Tibial nerve (tissue), 4 donors: ENCODE results near the gene SPIRE2. TPM values are rescaled to one million over a fixed set of nuclear protein-coding genes. Genes with fewer than 3 reads are reported as not detected.
"Not testable (repeated sequence)": the region's sequence is repeated elsewhere in the genome, so short reads cannot be mapped to it uniquely, and the experiment has no call there.

Experiments used
- DNase-seq, 2 donors: peaks; one replicate each; pipeline ENCODE4 v3.0.0-alpha.2; 2019; ENCODE audit warnings: low spot score in 2 of 2
- H3K27ac ChIP-seq, 4 donors: fragments of 200-600 bp; sonication (generic) in 3 of 4; one replicate each; pipeline ENCODE4 v1.5.1; 2017 to 2019; ENCODE audit warnings: mild to moderate bottlenecking in 1 of 4
- H3K27me3 ChIP-seq, 2 donors: fragments of 200-600 bp; sonication (generic) in 1 of 2; one replicate each; pipeline versions ENCODE4 v1.5.1 to v1.6.0; 2017 to 2019
- H3K36me3 ChIP-seq, 3 donors: fragments of 200-600 bp; sonication (generic); one replicate each; pipeline ENCODE4 v1.5.1; 2018 to 2019
- H3K4me1 ChIP-seq, 4 donors: fragments of 200-600 bp; sonication (generic) in 3 of 4; one replicate each; pipeline ENCODE4 v1.5.1; 2017 to 2019
- H3K4me3 ChIP-seq, 4 donors: fragments of 200-600 bp; sonication (generic) in 3 of 4; one replicate each; pipeline ENCODE4 v1.5.1; 2017 to 2019; ENCODE audit warnings: mild to moderate bottlenecking in 1 of 4, moderate library complexity in 1 of 4
- H3K9me3 ChIP-seq, 4 donors: fragments of 200-600 bp; sonication (generic) in 3 of 4; one replicate each; pipeline ENCODE4 v1.5.1; 2017 to 2019
- CTCF ChIP-seq, 5 experiments: fragments of 200-600 bp in 3 of 5; fragments of 450-650 bp in 2 of 5; sonication (generic) in 3 of 5; IDR thresholded peaks; one replicate each; pipeline ENCODE4 v1.5.1; 2016 to 2019; ENCODE audit warnings: antibody characterized with exemption in 5 of 5, mild to moderate bottlenecking in 3 of 5, moderate library complexity in 2 of 5
- EP300 ChIP-seq, 2 donors: sonication (generic); formaldehyde crosslinking; IDR thresholded peaks; one replicate each; pipeline ENCODE4 v1.6.1; 2017; ENCODE audit warnings: antibody characterized with exemption in 2 of 2, mild to moderate bottlenecking in 1 of 2
- POLR2A ChIP-seq, 2 donors: fragments of 450-650 bp; IDR thresholded peaks; one replicate each; pipeline ENCODE4 v1.6.1; 2017; ENCODE audit warnings: antibody characterized with exemption in 2 of 2, mild to moderate bottlenecking in 2 of 2, moderate library complexity in 2 of 2
- WGBS, 2 donors: methylation state at CpG; one replicate each; pipeline ENCODE4 v1.1.5; 2018; 5-methylcytosine and 5-hydroxymethylcytosine counted together
- total RNA-seq, 4 donors: library from RNA; depleted of rRNA; stranded (reverse); fragments of >200 nt; gene quantifications; one replicate each; pipeline ENCODE4 v1.1.0, GENCODE V29; 2016

Gene SPIRE2
- 1 to 10 TPM in 3 of 4 donors, not detected in 1; 1.1 to 7.2 (median 3.1) TPM for total RNA-seq

DNA sequence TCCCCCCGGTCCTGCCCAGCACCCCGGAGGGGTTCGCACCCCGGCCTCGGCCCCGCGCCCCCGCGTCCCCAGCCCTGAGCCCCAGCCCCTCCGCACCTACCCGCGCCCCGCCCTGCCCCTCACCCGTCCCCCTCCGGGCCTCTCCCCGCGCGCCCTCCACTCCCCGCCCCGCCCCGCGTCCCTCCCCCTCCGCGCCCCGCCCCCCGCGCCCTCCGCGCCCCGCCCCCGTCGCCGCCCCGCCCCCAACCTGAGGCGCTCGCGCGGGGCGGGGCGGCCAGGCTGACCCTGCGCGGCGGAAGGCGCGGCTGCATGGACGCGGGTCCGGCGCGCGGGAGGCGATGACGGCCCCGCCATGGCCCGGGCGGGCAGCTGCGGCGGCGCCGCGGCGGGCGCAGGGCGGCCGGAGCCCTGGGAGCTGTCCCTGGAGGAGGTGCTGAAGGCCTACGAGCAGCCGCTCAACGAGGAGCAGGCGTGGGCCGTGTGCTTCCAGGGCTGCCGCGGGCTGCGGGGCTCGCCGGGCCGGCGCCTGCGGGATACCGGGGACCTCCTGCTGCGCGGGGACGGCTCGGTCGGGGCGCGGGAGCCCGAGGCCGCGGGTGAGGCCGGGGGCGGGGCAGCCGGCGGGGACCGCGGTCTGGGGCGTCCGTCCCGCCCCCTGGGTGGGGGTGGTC is at the start of gene SPIRE2:
Gene SPIRE2 (plus strand): TSS at position 277 of the 671 bp plus-strand sequence. CDS start 76 bp downstream, at position 353.
- no peak for TF ChIP-seq EP300 (IDR thresholded peaks at IDR 0.05)
- no peak for TF ChIP-seq POLR2A (IDR thresholded peaks at IDR 0.05)
- TF ChIP-seq CTCF (IDR thresholded peaks at IDR 0.05): no peak
- WGBS, 2 donors: 0% methylated on average over 43 of the region's 98 CpGs; no CpG with 5 or more reads in 1 of the 2 donors
- Histone ChIP-seq H3K36me3 (no peaks in the 10 kb centered on the region), H3K27ac (peak within 1 kb of the TSS in 1 of 4 donors; percentile 62), H3K9me3 (no peaks in the 10 kb centered on the region), H3K27me3 (no peaks in the 10 kb centered on the region), H3K4me3 (peak within 1 kb of the TSS in 3 of 4 donors; percentile 27 to 49 (median 34)), H3K4me1 (peaks cover 0 to 17% (median 6%) of the 10 kb centered on the region in 4 donors)
- peak in 1 of 2 donors; percentile 38 for DNase-seq

DNA sequence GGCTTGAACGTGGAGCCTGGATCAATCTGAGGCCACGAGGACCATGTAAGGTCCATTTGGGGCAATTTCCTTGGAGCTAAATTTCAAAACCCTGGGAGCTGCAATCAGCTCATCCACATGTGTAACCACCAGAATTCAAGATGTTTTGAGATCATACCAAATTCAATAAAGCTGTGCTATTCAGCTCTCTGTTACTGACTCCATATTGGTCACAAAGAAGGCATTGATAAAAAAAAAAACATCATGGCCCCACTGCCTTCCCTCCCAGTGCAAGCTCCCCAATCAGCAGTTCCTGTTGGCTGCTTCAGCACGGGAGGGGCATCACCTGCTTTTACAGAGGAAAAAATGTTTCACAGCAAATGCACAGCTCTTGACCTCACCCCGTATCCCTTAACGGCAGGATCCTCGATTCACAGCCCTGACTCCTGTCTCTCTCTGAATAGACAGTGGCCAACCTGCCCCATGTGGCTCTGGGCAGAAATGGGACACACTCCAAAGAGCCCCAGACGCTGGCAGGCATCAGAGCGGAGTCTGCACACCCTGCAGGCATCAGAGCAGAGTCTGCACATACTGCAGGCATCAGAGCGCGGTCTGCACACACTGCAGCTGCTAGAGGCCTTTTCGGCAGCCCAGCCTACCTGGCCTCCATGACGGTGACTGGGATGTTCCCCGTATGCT is 48.9 kb upstream of the SPIRE2 start:
- whole genome bisulfite sequencing, 2 donors: 65 to 70% methylated on average over 13 of the region's 13 CpGs
- no peak overlapping the region for H3K4me3 ChIP-seq
- H3K27ac ChIP-seq: no peak overlapping the region
- no peaks in the 10 kb centered on the region for H3K27me3 ChIP-seq
- H3K4me1 ChIP-seq: no peaks in the 10 kb centered on the region
- H3K36me3 ChIP-seq: no peaks in the 10 kb centered on the region
- TF ChIP-seq CTCF (IDR thresholded peaks at IDR 0.05) (no peak), POLR2A (IDR thresholded peaks at IDR 0.05) (no peak), EP300 (IDR thresholded peaks at IDR 0.05) (no peak)
- DNase-seq: no peak
- H3K9me3 ChIP-seq: no peaks in the 10 kb centered on the region

GRCh38 chr16:89779909-89780305 is 48.4 kb upstream of the SPIRE2 start:
- no peak overlapping the region for H3K27ac ChIP-seq
- 90 to 93% methylated on average over 6 of the region's 6 CpGs for WGBS, 2 donors
- no peaks in the 10 kb centered on the region for H3K9me3 ChIP-seq
- no peaks in the 10 kb centered on the region for H3K4me1 ChIP-seq
- TF ChIP-seq CTCF (IDR thresholded peaks at IDR 0.05): no peak
- TF ChIP-seq POLR2A (IDR thresholded peaks at IDR 0.05): no peak
- no peak for TF ChIP-seq EP300 (IDR thresholded peaks at IDR 0.05)
- H3K27me3 ChIP-seq: no peaks in the 10 kb centered on the region
- no peak for DNase-seq
- H3K4me3 ChIP-seq: no peak overlapping the region
- H3K36me3 ChIP-seq: no peaks in the 10 kb centered on the region

GRCh38 chr16:89782489-89782888 is 45.8 kb upstream of the SPIRE2 start:
- no peak for TF ChIP-seq CTCF (IDR thresholded peaks at IDR 0.05)
- no peak for TF ChIP-seq POLR2A (IDR thresholded peaks at IDR 0.05)
- TF ChIP-seq EP300 (IDR thresholded peaks at IDR 0.05): no peak
- Histone ChIP-seq H3K9me3 (no peaks in the 10 kb centered on the region), H3K4me1 (no peaks in the 10 kb centered on the region), H3K27ac (no peak overlapping the region), H3K4me3 (no peak overlapping the region), H3K27me3 (no peaks in the 10 kb centered on the region), H3K36me3 (no peaks in the 10 kb centered on the region)
- WGBS, 2 donors: 91 to 96% methylated on average over 6 of the region's 6 CpGs
- no peak for DNase-seq

DNA sequence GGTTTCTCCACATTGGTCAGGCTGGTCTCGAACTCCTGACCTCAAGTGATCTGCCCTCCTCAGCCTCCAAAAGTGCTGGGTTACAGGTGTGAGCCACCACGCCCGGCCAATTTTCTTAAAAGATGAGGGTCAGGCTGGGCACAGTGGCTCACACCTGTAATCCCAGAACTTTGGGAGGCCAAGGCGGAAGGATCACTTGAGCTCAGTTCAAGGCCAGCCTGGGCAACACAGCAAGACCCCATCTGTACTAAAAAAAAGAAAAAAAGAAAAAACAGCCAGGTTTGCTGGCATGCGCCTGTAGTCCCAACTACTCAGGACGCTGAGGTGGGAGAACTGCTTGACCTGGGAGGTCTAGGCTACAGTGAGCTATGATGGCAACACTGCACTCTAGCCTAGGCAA is 44.3 kb upstream of the SPIRE2 start:
- not testable (repeated sequence) for H3K4me3 ChIP-seq, H3K27ac ChIP-seq, H3K36me3 ChIP-seq, H3K4me1 ChIP-seq, H3K9me3 ChIP-seq, DNase-seq, H3K27me3 ChIP-seq
- 95 to 96% methylated on average over 6 of the region's 6 CpGs for WGBS, 2 donors
